Colon (tissue), 2 donors: ENCODE measurements around the gene ANKFY1.
"Not testable (repeated sequence)": the region's sequence is repeated elsewhere in the genome, so short reads cannot be mapped to it uniquely, and the experiment has no call there.

Source experiments
- FAIRE-seq: peaks from 2 replicates; lab custom pipeline; 2012; peaks lifted over from hg19 to GRCh38; lab: Jason Lieb, UNC
- donor health status: control.
- donor health status: control.

Gene ANKFY1

GRCh38 chr17:4219241-4219640 lies 44.5 kb downstream of the ANKFY1 start:
- FAIRE-seq: no peak

- FAIRE-seq: no peak
Measured at GRCh38 chr17:4215882-4216570, 47.8 kb downstream of the ANKFY1 start.

- no peak for FAIRE-seq
Measured at GRCh38 chr17:4214157-4214556, 49.6 kb downstream of the ANKFY1 start.

GRCh38 chr17:4209611-4210010 lies 54.2 kb downstream of the ANKFY1 start:
- no peak for FAIRE-seq

GRCh38 chr17:4208238-4208637 lies 55.5 kb downstream of the ANKFY1 start:
- no peak for FAIRE-seq

- no peak for FAIRE-seq
Measured at GRCh38 chr17:4206962-4207361, 56.8 kb downstream of the ANKFY1 start.

- FAIRE-seq: no peak
Measured at GRCh38 chr17:4205917-4206316, 57.9 kb downstream of the ANKFY1 start.

GRCh38 chr17:4204710-4205173 lies 59.0 kb downstream of the ANKFY1 start:
- no peak for FAIRE-seq

- no peak for FAIRE-seq
Measured at GRCh38 chr17:4204190-4204589, 59.6 kb downstream of the ANKFY1 start.

- no peak for FAIRE-seq
Measured at GRCh38 chr17:4201226-4201625, 62.6 kb downstream of the ANKFY1 start.

GRCh38 chr17:4199818-4200402 lies 63.9 kb downstream of the ANKFY1 start:
- peak; percentile 24 for FAIRE-seq

- no peak for FAIRE-seq
Measured at GRCh38 chr17:4198995-4199394, 64.8 kb downstream of the ANKFY1 start.

- FAIRE-seq: no peak
Measured at GRCh38 chr17:4195306-4195705, 68.5 kb downstream of the ANKFY1 start.

- FAIRE-seq: no peak
Measured at GRCh38 chr17:4194796-4195195, 69.0 kb downstream of the ANKFY1 start.

GRCh38 chr17:4190791-4191190 lies 73.0 kb downstream of the ANKFY1 start:
- not testable (repeated sequence) for FAIRE-seq

GRCh38 chr17:4189280-4189679 lies 74.5 kb downstream of the ANKFY1 start:
- no peak for FAIRE-seq

- FAIRE-seq: no peak
Measured at GRCh38 chr17:4188076-4188475, 75.7 kb downstream of the ANKFY1 start.

GRCh38 chr17:4187076-4187475 lies 76.7 kb downstream of the ANKFY1 start:
- no peak for FAIRE-seq

GRCh38 chr17:4186357-4186881 lies 77.4 kb downstream of the ANKFY1 start:
- no peak for FAIRE-seq

- no peak for FAIRE-seq
Measured at GRCh38 chr17:4185656-4186055, 78.1 kb downstream of the ANKFY1 start.

- no peak for FAIRE-seq
Measured at GRCh38 chr17:4184811-4185210, 79.0 kb downstream of the ANKFY1 start.

GRCh38 chr17:4182043-4182442 lies 81.7 kb downstream of the ANKFY1 start:
- no peak for FAIRE-seq

GRCh38 chr17:4180791-4181190 lies 83.0 kb downstream of the ANKFY1 start:
- FAIRE-seq: no peak

- no peak for FAIRE-seq
Measured at GRCh38 chr17:4179071-4179470, 84.7 kb downstream of the ANKFY1 start.
